HL-60 (cell line): ENCODE data around the gene STOX2.

Source experiments
- GABPA ChIP-seq: IDR thresholded peaks from 2 replicates; pipeline ENCODE4 v1.6.1; 2012; ENCODE audit warnings: low read depth
- POLR2AphosphoS5 ChIP-seq: IDR thresholded peaks from 2 replicates; pipeline ENCODE4 v1.6.1; 2012; ENCODE audit warnings: low read depth
- SPI1 ChIP-seq: IDR thresholded peaks from 2 replicates; pipeline ENCODE4 v1.6.1; 2012; ENCODE audit warnings: low read depth, mild to moderate bottlenecking, borderline replicate concordance
- TF ChIP-seq, protein P1 (sequence below): IDR thresholded peaks from one replicate; pipeline ENCODE4 v1.5.1; 2011; ENCODE audit warnings: low read length, control low read depth, inconsistent platforms; ENCODE audit not compliant: insufficient read depth
- TF ChIP-seq, protein P2 (sequence below): IDR thresholded peaks from 2 replicates; pipeline ENCODE4 v1.6.1; 2012; ENCODE audit warnings: low read depth; ENCODE audit not compliant: insufficient replicate concordance

DNA sequence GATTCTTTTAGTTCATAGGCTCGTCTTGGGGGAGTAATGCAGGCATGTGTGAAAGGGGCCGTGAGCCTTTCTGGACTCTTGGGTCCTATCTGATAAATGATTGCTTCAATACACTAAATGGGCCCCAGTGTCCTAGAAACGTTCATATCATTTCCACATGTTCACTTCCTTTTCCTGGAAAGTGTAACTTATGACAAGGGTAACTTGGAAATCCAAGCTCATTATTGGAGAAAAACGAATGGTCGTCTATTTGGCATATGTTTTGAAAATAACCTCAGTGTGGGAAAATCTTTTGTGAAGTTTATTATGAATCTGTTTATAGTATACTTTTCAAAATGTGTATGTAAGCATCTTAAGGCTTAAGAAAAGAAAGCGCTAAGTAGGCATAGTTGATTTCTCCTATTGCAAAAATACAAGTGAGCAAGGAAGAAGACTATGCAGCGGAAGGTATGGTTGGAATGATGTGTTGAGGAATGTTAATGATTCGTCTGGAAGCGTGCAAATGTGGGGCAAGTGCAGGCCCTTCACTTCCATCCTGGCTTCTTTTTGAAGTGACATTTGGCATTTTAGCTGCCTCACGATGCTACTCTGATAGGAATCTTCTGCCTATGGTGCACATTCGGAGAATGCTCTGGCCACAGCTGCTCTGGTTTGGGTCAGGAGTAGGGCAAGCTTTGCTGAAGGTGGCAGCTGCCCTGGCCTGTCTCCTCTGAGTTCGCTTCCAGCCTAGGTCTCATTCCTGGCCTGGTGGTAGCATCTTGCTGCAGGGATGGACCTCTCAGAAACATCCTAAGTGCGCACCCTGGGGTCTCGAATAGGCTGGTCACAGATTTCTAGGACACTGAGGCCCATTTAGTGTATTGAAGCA is 49.5 kb upstream of the STOX2 start:
- TF ChIP-seq, protein P1, sequence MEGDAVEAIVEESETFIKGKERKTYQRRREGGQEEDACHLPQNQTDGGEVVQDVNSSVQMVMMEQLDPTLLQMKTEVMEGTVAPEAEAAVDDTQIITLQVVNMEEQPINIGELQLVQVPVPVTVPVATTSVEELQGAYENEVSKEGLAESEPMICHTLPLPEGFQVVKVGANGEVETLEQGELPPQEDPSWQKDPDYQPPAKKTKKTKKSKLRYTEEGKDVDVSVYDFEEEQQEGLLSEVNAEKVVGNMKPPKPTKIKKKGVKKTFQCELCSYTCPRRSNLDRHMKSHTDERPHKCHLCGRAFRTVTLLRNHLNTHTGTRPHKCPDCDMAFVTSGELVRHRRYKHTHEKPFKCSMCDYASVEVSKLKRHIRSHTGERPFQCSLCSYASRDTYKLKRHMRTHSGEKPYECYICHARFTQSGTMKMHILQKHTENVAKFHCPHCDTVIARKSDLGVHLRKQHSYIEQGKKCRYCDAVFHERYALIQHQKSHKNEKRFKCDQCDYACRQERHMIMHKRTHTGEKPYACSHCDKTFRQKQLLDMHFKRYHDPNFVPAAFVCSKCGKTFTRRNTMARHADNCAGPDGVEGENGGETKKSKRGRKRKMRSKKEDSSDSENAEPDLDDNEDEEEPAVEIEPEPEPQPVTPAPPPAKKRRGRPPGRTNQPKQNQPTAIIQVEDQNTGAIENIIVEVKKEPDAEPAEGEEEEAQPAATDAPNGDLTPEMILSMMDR, result no peak
- TF ChIP-seq, protein P2, sequence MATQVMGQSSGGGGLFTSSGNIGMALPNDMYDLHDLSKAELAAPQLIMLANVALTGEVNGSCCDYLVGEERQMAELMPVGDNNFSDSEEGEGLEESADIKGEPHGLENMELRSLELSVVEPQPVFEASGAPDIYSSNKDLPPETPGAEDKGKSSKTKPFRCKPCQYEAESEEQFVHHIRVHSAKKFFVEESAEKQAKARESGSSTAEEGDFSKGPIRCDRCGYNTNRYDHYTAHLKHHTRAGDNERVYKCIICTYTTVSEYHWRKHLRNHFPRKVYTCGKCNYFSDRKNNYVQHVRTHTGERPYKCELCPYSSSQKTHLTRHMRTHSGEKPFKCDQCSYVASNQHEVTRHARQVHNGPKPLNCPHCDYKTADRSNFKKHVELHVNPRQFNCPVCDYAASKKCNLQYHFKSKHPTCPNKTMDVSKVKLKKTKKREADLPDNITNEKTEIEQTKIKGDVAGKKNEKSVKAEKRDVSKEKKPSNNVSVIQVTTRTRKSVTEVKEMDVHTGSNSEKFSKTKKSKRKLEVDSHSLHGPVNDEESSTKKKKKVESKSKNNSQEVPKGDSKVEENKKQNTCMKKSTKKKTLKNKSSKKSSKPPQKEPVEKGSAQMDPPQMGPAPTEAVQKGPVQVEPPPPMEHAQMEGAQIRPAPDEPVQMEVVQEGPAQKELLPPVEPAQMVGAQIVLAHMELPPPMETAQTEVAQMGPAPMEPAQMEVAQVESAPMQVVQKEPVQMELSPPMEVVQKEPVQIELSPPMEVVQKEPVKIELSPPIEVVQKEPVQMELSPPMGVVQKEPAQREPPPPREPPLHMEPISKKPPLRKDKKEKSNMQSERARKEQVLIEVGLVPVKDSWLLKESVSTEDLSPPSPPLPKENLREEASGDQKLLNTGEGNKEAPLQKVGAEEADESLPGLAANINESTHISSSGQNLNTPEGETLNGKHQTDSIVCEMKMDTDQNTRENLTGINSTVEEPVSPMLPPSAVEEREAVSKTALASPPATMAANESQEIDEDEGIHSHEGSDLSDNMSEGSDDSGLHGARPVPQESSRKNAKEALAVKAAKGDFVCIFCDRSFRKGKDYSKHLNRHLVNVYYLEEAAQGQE, result no peak
- TF ChIP-seq GABPA (no peak), POLR2AphosphoS5 (no peak), SPI1 (no peak)
